Kidney (tissue), 14 donors: Measurements from ENCODE around the gene TADA1. TPM values are rescaled to one million over a fixed set of nuclear protein-coding genes. Genes with fewer than 3 reads are reported as not detected.
A peak's percentile ranks its signal among the peaks of the same experiment; 100 is the strongest.

Experiments
- DNase-seq, 5 donors: peaks; one replicate each; pipeline ENCODE4 v3.0.0-alpha.2; 2013 to 2020
- FAIRE-seq: peaks from 2 replicates; lab custom pipeline; 2012; peaks lifted over from hg19 to GRCh38; lab: Jason Lieb, UNC
- H3K27ac ChIP-seq, 2 donors: one replicate each; pipeline ENCODE4 v1.7.0; 2013; ENCODE audit warnings: low read depth in 2 of 2, low read length in 2 of 2, inconsistent platforms in 1 of 2
- H3K27me3 ChIP-seq: one replicate; pipeline ENCODE4 v1.7.1; 2013; ENCODE audit warnings: low read length, inconsistent platforms; ENCODE audit not compliant: control insufficient read depth, insufficient read depth
- H3K36me3 ChIP-seq, 3 donors: one replicate each; pipeline versions ENCODE4 v1.7.0 to v1.7.1; 2013; ENCODE audit warnings: low read length in 3 of 3, control low read depth in 1 of 3, inconsistent platforms in 1 of 3; ENCODE audit not compliant: insufficient read depth in 3 of 3, control insufficient read depth in 2 of 3
- H3K4me1 ChIP-seq, 3 donors: one replicate each; pipeline versions ENCODE4 v1.7.0 to v1.7.1; 2013; ENCODE audit warnings: low read length in 3 of 3, inconsistent platforms in 1 of 3, low read depth in 1 of 3; ENCODE audit not compliant: control insufficient read depth in 2 of 3, insufficient read depth in 2 of 3
- H3K4me3 ChIP-seq, 3 donors: one replicate each; pipeline versions ENCODE4 v1.7.0 to v1.8.1; 2013; ENCODE audit warnings: low read length in 3 of 3, control low read depth in 1 of 3, inconsistent platforms in 1 of 3
- H3K9ac ChIP-seq, 3 donors: one replicate each; pipeline versions ENCODE4 v1.7.0 to v1.7.1; 2013; ENCODE audit warnings: low read length in 3 of 3, control low read depth in 1 of 3, inconsistent platforms in 1 of 3
- H3K9me3 ChIP-seq, 3 donors: one replicate each; pipeline versions ENCODE4 v1.7.0 to v1.7.1; 2013; ENCODE audit warnings: low read length in 3 of 3, control low read depth in 1 of 3, inconsistent platforms in 1 of 3; ENCODE audit not compliant: control insufficient read depth in 2 of 3, insufficient read depth in 1 of 3
- CTCF ChIP-seq: IDR thresholded peaks from 3 replicates; pipeline ENCODE4 v1.5.1; 2012; ENCODE audit warnings: mild to moderate bottlenecking, moderate library complexity, borderline replicate concordance; ENCODE audit not compliant: insufficient read depth; ENCODE audit errors: extremely low read depth
- intact Hi-C: fragments of 100-400 bp; cut with DNase I; formaldehyde crosslinking; loops from one replicate; pipeline ENCODE4 v1.11.1; 2022
- polyA plus RNA-seq: library from polyadenylated mRNA; stranded (reverse); fragments of 350-450 nt; fragmentation: Illumina TruSeq; extraction: RNeasy Lipid Tissue Mini Kit (QIAGEN cat#74804); gene quantifications from one replicate; pipeline ENCODE4 v1.2.3, GENCODE V29; 2014; ENCODE audit warnings: low read depth, low replicate concordance; ENCODE audit not compliant: insufficient read depth
- total RNA-seq: library from RNA; stranded (reverse); fragmentation: NEBNext Ultra II Directional; extraction: Animal tissue kit (Norgen Biotek cat#: 25700); gene quantifications from one replicate; pipeline ENCODE4 v1.2.1, GENCODE V29; 2021
- donor health status: control.
- donor health status: control.
- donor health status: control.
- donor health status: control.
- donor health status: control.
- donor health status: DM: yes; HTN: yes; CAD: no.
- donor health status: Normal renal cell carcinoma (clear cell type).

The TADA1 gene
- total and polyA plus RNA-seq, 2 donors from 2014 or later: 11.5 to 13.7 TPM

GRCh38 chr1:166844791-166845190 is 31.3 kb downstream of the TADA1 start:
- Histone ChIP-seq H3K9me3 (no peaks in the 10 kb centered on the region), H3K36me3 (peaks cover 6 to 74% (median 58%) of the 10 kb centered on the region in 3 donors), H3K4me1 (peaks cover 0 to 29% (median 25%) of the 10 kb centered on the region in 3 donors), H3K9ac (no peak overlapping the region), H3K4me3 (no peak overlapping the region), H3K27ac (peak overlapping the region; percentile 9 to 59), H3K27me3 (no peaks in the 10 kb centered on the region)
- intact Hi-C loops: no loop called here
- TF ChIP-seq CTCF: no peak
- DNase-seq (no peak), FAIRE-seq (no peak)

DNA sequence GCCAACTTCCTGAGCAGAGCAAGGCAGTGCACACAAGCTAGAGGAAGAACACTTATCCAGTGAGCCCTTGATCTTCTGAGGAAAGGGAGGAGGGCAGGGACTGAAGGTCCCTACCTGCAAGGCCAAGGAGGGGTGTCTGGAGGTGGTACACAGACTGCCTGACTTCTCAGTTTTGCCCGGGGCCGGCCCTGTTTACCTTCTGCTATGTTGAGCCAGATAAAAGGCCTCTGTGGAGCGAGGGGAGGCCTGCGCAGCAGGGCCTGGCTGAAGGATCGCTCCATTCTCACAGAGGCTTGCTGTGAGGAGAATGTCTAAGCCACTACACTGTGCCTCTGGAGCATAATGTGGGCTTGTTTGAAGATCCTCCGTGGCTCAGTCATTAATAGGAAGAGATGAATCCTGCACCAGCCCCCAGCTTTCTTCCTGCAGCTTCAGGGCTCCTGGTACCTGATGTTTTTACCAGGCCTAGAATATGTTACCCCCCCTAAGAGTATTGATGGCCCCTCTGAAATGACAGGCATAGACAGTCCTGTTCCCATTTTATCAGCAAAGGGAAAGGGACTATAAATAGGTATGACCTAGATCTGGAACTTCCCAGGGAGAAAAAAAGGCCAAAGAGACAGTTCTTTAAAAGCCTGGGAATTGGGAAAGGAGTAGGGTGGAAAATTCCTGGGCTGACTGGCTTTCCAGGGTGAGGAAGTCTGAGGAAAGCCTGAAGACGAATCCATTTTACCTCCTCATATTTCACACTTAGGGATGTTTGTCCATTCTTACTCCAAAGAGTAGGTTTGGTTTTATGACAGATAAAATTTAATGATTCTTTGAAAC is 32.1 kb downstream of the TADA1 start:
- Histone ChIP-seq H3K27ac (peak overlapping the region; percentile 9 to 59), H3K4me1 (peaks cover 0 to 29% (median 25%) of the 10 kb centered on the region in 3 donors), H3K4me3 (no peak overlapping the region), H3K9ac (no peak overlapping the region), H3K36me3 (peaks cover 6 to 66% (median 50%) of the 10 kb centered on the region in 3 donors), H3K27me3 (no peaks in the 10 kb centered on the region), H3K9me3 (no peaks in the 10 kb centered on the region)
- TF ChIP-seq CTCF: no peak
- DNase-seq: no peak
- FAIRE-seq: no peak
- intact Hi-C loops: no loop called here

- peaks cover 4 to 33% (median 27%) of the 10 kb centered on the region in 3 donors for H3K4me1 ChIP-seq
- H3K9ac ChIP-seq: no peak overlapping the region
- H3K36me3 ChIP-seq: peaks cover 4 to 61% (median 44%) of the 10 kb centered on the region in 3 donors
- no peaks in the 10 kb centered on the region for H3K9me3 ChIP-seq
- no peaks in the 10 kb centered on the region for H3K27me3 ChIP-seq
- no peak for DNase-seq
- intact Hi-C loops: no loop called here
- FAIRE-seq: no peak
- TF ChIP-seq CTCF: no peak
- H3K4me3 ChIP-seq: no peak overlapping the region
- no peak overlapping the region for H3K27ac ChIP-seq
Observed at GRCh38 chr1:166843322-166843721, 32.7 kb downstream of the TADA1 start.
